SK-N-SH treated with all-trans-retinoic acid at 6 μM for 48 hours (cell line): ENCODE data around the gene HES1.

ENCODE experiments used
- ATAC-seq: fragments of 200-7000 bp; cut with Tn5 transposase; 3 replicates; pipeline ENCODE4 v1.9.1; 2020; ENCODE audit warnings: mild to moderate bottlenecking, moderate library complexity
- ARNTL ChIP-seq: fragments of 450-650 bp; formaldehyde crosslinking; IDR thresholded peaks from 2 replicates; pipeline ENCODE4 v1.5.0; 2020; ENCODE audit warnings: low read depth, mild to moderate bottlenecking, moderate library complexity, borderline replicate concordance
- BACH2 ChIP-seq: fragments of 250-450 bp; sonication (Bioruptor Pico); IDR thresholded peaks from 2 replicates; pipeline ENCODE4 v1.9.0; 2021; ENCODE audit warnings: mild to moderate bottlenecking, borderline replicate concordance
- CREB5 ChIP-seq: fragments of 250-450 bp; sonication (Bioruptor Pico); IDR thresholded peaks from 2 replicates; pipeline ENCODE4 v1.5.1; 2020; ENCODE audit warnings: low read depth, mild to moderate bottlenecking, moderate library complexity
- CSDC2 ChIP-seq: fragments of 250-450 bp; sonication (Bioruptor Pico); IDR thresholded peaks from 2 replicates; pipeline ENCODE4 v1.5.0; 2020; ENCODE audit warnings: mild to moderate bottlenecking, moderate library complexity
- CSRNP3 ChIP-seq: fragments of 250-450 bp; sonication (Bioruptor Pico); IDR thresholded peaks from 2 replicates; pipeline ENCODE4 v1.5.1; 2021; ENCODE audit warnings: mild to moderate bottlenecking, moderate library complexity
- ESRRG ChIP-seq: fragments of 250-450 bp; sonication (Bioruptor Pico); IDR thresholded peaks from 2 replicates; pipeline ENCODE4 v1.6.1; 2021; ENCODE audit warnings: mild to moderate bottlenecking
- GLIS3 ChIP-seq: fragments of 250-450 bp; sonication (Bioruptor Pico); IDR thresholded peaks from 2 replicates; pipeline ENCODE4 v1.5.0; 2020; ENCODE audit warnings: mild to moderate bottlenecking, moderate library complexity
- ISL1 ChIP-seq: fragments of 250-450 bp; sonication (Bioruptor Pico); IDR thresholded peaks from 2 replicates; pipeline ENCODE4 v2.1.2; 2022; ENCODE audit warnings: mild to moderate bottlenecking, moderate library complexity
- OSR1 ChIP-seq: fragments of 250-450 bp; sonication (Bioruptor Pico); IDR thresholded peaks from 2 replicates; pipeline ENCODE4 v1.8.0; 2022; ENCODE audit warnings: moderate library complexity, mild to moderate bottlenecking, inconsistent platforms
- PATZ1 ChIP-seq: fragments of 250-450 bp; sonication (Bioruptor Pico); IDR thresholded peaks from 2 replicates; pipeline ENCODE4 v1.8.0; 2020; ENCODE audit warnings: mild to moderate bottlenecking, moderate library complexity, borderline replicate concordance
- POU6F1 ChIP-seq: fragments of 250-450 bp; sonication (Bioruptor Pico); IDR thresholded peaks from 2 replicates; pipeline ENCODE4 v1.8.0; 2021; ENCODE audit warnings: low read depth, mild to moderate bottlenecking, moderate library complexity, borderline replicate concordance
- PPARA ChIP-seq: fragments of 250-450 bp; sonication (Bioruptor Pico); IDR thresholded peaks from 2 replicates; pipeline ENCODE4 v1.5.0; 2020; ENCODE audit warnings: mild to moderate bottlenecking, borderline replicate concordance
- RARB ChIP-seq: fragments of 250-450 bp; sonication (Bioruptor Pico); IDR thresholded peaks from 2 replicates; pipeline ENCODE4 v1.8.0; 2021; ENCODE audit warnings: mild to moderate bottlenecking, moderate library complexity
- SNAI2 ChIP-seq: fragments of 250-450 bp; sonication (Bioruptor Pico); IDR thresholded peaks from 2 replicates; pipeline ENCODE4 v1.5.0; 2020; ENCODE audit warnings: mild to moderate bottlenecking, moderate library complexity
- TCF4 ChIP-seq: fragments of 250-450 bp; sonication (Bioruptor Pico); IDR thresholded peaks from 2 replicates; pipeline ENCODE4 v1.8.0; 2021; ENCODE audit warnings: mild to moderate bottlenecking, moderate library complexity, borderline replicate concordance
- TOX ChIP-seq: fragments of 250-450 bp; sonication (Bioruptor Pico); IDR thresholded peaks from 2 replicates; pipeline ENCODE4 v1.8.0; 2021; ENCODE audit warnings: mild to moderate bottlenecking, moderate library complexity, borderline replicate concordance
- TSHZ2 ChIP-seq: fragments of 250-450 bp; sonication (Bioruptor Pico); IDR thresholded peaks from 2 replicates; pipeline ENCODE4 v1.5.0; 2020; ENCODE audit warnings: mild to moderate bottlenecking, moderate library complexity
- ZC3H10 ChIP-seq: fragments of 250-450 bp; sonication (Bioruptor Pico); IDR thresholded peaks from 2 replicates; pipeline ENCODE4 v1.5.1; 2021; ENCODE audit warnings: mild to moderate bottlenecking, moderate library complexity
- ZFP3 ChIP-seq: fragments of 250-450 bp; sonication (Bioruptor Pico); IDR thresholded peaks from 2 replicates; pipeline ENCODE4 v1.5.0; 2020; ENCODE audit warnings: mild to moderate bottlenecking, moderate library complexity
- ZNF565 ChIP-seq: fragments of 450-650 bp; formaldehyde crosslinking; conservative IDR thresholded peaks from 2 replicates; pipeline ENCODE4 v1.5.0; 2020; ENCODE audit warnings: low read depth, mild to moderate bottlenecking, moderate library complexity
- ZNF8 ChIP-seq: fragments of 450-650 bp; formaldehyde crosslinking; IDR thresholded peaks from 2 replicates; pipeline ENCODE4 v1.5.0; 2020; ENCODE audit warnings: mild to moderate bottlenecking, moderate library complexity

HES1 gene

GRCh38 chr3:194166682-194167479 is 30.9 kb downstream of the HES1 start (continued):
- TF ChIP-seq PATZ1 (CRISPR knock-in tag) = no peak
- TF ChIP-seq, all 23 proteins: peak for 2

- TF ChIP-seq POU6F1 (CRISPR knock-in tag) = no peak
- TF ChIP-seq TSHZ2 = no peak
- no peak for TF ChIP-seq ZNF8
- no peak for TF ChIP-seq TOX (CRISPR knock-in tag)
- no peak for TF ChIP-seq CSDC2 (CRISPR knock-in tag)
- TF ChIP-seq SNAI2 (CRISPR knock-in tag) = no peak
- TF ChIP-seq ISL1 (CRISPR knock-in tag) = no peak
- TF ChIP-seq RARB = no peak
- no peak for TF ChIP-seq PPARA (CRISPR knock-in tag)
- TF ChIP-seq ESRRG (CRISPR knock-in tag) = no peak
- TF ChIP-seq CSRNP3 (CRISPR knock-in tag) = no peak
- TF ChIP-seq BACH2 (CRISPR knock-in tag) = no peak
- no peak for TF ChIP-seq OSR1 (CRISPR knock-in tag)
- TF ChIP-seq ZFP3 = no peak
- no peak for TF ChIP-seq ARNTL (CRISPR knock-in tag)
- TF ChIP-seq CREB5 (CRISPR knock-in tag) = no peak; the same call in 1 of the 2 replicates
- TF ChIP-seq ZNF565 (CRISPR knock-in tag) = no peak
- no peak for ATAC-seq
These were observed 31.7 kb downstream of the HES1 start for GRCh38 chr3:194167480-194168282.

GRCh38 chr3:194168994-194169393 is 33.0 kb downstream of the HES1 start:
- TF ChIP-seq ARNTL (CRISPR knock-in tag) (no peak), GLIS3 (no peak), BACH2 (CRISPR knock-in tag) (no peak), SNAI2 (CRISPR knock-in tag) (no peak), TOX (CRISPR knock-in tag) (no peak), ZNF8 (no peak), TCF4 (CRISPR knock-in tag) (no peak), ZC3H10 (CRISPR knock-in tag) (no peak), ESRRG (CRISPR knock-in tag) (no peak), CSDC2 (CRISPR knock-in tag) (no peak), OSR1 (CRISPR knock-in tag) (no peak), TSHZ2 (no peak)
- TF ChIP-seq, all 23 proteins: peak for 0
- no peak for ATAC-seq
